Measurements from ENCODE around the gene DGUOK.

GRCh38 chr2:73918856-73919255, 7.8 kb upstream of the DGUOK start:
- TF ChIP-seq, protein P1, sequence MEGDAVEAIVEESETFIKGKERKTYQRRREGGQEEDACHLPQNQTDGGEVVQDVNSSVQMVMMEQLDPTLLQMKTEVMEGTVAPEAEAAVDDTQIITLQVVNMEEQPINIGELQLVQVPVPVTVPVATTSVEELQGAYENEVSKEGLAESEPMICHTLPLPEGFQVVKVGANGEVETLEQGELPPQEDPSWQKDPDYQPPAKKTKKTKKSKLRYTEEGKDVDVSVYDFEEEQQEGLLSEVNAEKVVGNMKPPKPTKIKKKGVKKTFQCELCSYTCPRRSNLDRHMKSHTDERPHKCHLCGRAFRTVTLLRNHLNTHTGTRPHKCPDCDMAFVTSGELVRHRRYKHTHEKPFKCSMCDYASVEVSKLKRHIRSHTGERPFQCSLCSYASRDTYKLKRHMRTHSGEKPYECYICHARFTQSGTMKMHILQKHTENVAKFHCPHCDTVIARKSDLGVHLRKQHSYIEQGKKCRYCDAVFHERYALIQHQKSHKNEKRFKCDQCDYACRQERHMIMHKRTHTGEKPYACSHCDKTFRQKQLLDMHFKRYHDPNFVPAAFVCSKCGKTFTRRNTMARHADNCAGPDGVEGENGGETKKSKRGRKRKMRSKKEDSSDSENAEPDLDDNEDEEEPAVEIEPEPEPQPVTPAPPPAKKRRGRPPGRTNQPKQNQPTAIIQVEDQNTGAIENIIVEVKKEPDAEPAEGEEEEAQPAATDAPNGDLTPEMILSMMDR (conservative IDR thresholded peaks at IDR 0.05), result no peak
- TF ChIP-seq ZFX (IDR thresholded peaks at IDR 0.05), result no peak
